Osteocyte (in vitro differentiated cells): ENCODE results near the gene PRSS12. TPM values are rescaled to one million over a fixed set of nuclear protein-coding genes. Genes with fewer than 3 reads are reported as not detected.

Experiments used
- DNase-seq: peaks from one replicate; pipeline ENCODE4 v3.0.0; 2021; ENCODE audit warnings: mixed read lengths; ENCODE audit not compliant: unreplicated experiment; ENCODE audit errors: extremely low spot score
- H3K27ac Mint-ChIP-seq: one replicate; pipeline ENCODE4 v1.8.0; 2021; ENCODE audit warnings: mild to moderate bottlenecking, mixed read lengths; ENCODE audit not compliant: unreplicated experiment
- H3K27me3 Mint-ChIP-seq: one replicate; pipeline ENCODE4 v1.8.0; 2021; ENCODE audit warnings: mixed read lengths; ENCODE audit not compliant: unreplicated experiment
- H3K36me3 Mint-ChIP-seq: one replicate; pipeline ENCODE4 v1.8.0; 2021; ENCODE audit warnings: mixed read lengths; ENCODE audit not compliant: unreplicated experiment
- H3K4me1 Mint-ChIP-seq: one replicate; pipeline ENCODE4 v1.8.0; 2021; ENCODE audit warnings: mixed read lengths; ENCODE audit not compliant: unreplicated experiment
- H3K4me3 Mint-ChIP-seq: one replicate; pipeline ENCODE4 v1.8.0; 2021; ENCODE audit warnings: mild to moderate bottlenecking, moderate library complexity, mixed read lengths; ENCODE audit not compliant: unreplicated experiment
- H3K9me3 Mint-ChIP-seq: one replicate; pipeline ENCODE4 v1.8.0; 2021; ENCODE audit warnings: mixed read lengths; ENCODE audit not compliant: unreplicated experiment
- CTCF ChIP-seq: fragments of 200-600 bp; sonication (generic); IDR thresholded peaks from 2 replicates; pipeline ENCODE4 v1.5.0; 2021; ENCODE audit warnings: antibody characterized with exemption, mild to moderate bottlenecking, moderate library complexity
- total RNA-seq: library from RNA; stranded (reverse); gene quantifications from 2 replicates; pipeline ENCODE4 v1.2.1, GENCODE V29; 2021

The PRSS12 gene
- total RNA-seq, 1 donor from 2014 or later: 15.3 TPM

- Mint-ChIP-seq H3K36me3 (no peaks in the 10 kb centered on the region), H3K27ac (no peak overlapping the region), H3K9me3 (no peaks in the 10 kb centered on the region), H3K4me3 (no peak overlapping the region), H3K27me3 (peaks cover 3% of the 10 kb centered on the region), H3K4me1 (no peaks in the 10 kb centered on the region)
- TF ChIP-seq CTCF: no peak
- DNase-seq: no peak
These were observed 15.1 kb upstream of the PRSS12 start for GRCh38 chr4:118367872-118368271.

- Mint-ChIP-seq H3K9me3 (no peaks in the 10 kb centered on the region), H3K36me3 (no peaks in the 10 kb centered on the region), H3K4me3 (no peak overlapping the region), H3K4me1 (no peaks in the 10 kb centered on the region), H3K27ac (no peak overlapping the region), H3K27me3 (peaks cover 3% of the 10 kb centered on the region)
- DNase-seq: no peak
- no peak for TF ChIP-seq CTCF
These were observed 14.6 kb upstream of the PRSS12 start for GRCh38 chr4:118367361-118367760.

- Mint-ChIP-seq H3K9me3 (no peaks in the 10 kb centered on the region), H3K4me1 (no peaks in the 10 kb centered on the region), H3K27ac (no peak overlapping the region), H3K36me3 (no peaks in the 10 kb centered on the region), H3K27me3 (peaks cover 3% of the 10 kb centered on the region), H3K4me3 (no peak overlapping the region)
- DNase-seq: no peak
- TF ChIP-seq CTCF: no peak
These were observed 10.4 kb upstream of the PRSS12 start for GRCh38 chr4:118363166-118363565.

GRCh38 chr4:118361192-118361591 lies 8.4 kb upstream of the PRSS12 start:
- Mint-ChIP-seq H3K4me3 (no peak overlapping the region), H3K9me3 (no peaks in the 10 kb centered on the region), H3K4me1 (no peaks in the 10 kb centered on the region), H3K36me3 (no peaks in the 10 kb centered on the region), H3K27me3 (peaks cover 3% of the 10 kb centered on the region), H3K27ac (no peak overlapping the region)
- no peak for DNase-seq
- no peak for TF ChIP-seq CTCF

GRCh38 chr4:118360106-118360505 lies 7.3 kb upstream of the PRSS12 start:
- Mint-ChIP-seq H3K4me1 (peaks cover under 1% of the 10 kb centered on the region), H3K36me3 (no peaks in the 10 kb centered on the region), H3K9me3 (no peaks in the 10 kb centered on the region), H3K27me3 (peaks cover 3% of the 10 kb centered on the region), H3K4me3 (no peak overlapping the region), H3K27ac (no peak overlapping the region)
- no peak for TF ChIP-seq CTCF
- no peak for DNase-seq
